ENCODE data around the gene FAT1. TPM values are rescaled to one million over a fixed set of nuclear protein-coding genes. Genes with fewer than 3 reads are reported as not detected.
A peak's percentile ranks its signal among the peaks of the same experiment; 100 is the strongest.

FAT1 gene
- total RNA-seq, 4 donors from 2014 or later = 73.1 to 95.6 (median 76.5) TPM

DNA sequence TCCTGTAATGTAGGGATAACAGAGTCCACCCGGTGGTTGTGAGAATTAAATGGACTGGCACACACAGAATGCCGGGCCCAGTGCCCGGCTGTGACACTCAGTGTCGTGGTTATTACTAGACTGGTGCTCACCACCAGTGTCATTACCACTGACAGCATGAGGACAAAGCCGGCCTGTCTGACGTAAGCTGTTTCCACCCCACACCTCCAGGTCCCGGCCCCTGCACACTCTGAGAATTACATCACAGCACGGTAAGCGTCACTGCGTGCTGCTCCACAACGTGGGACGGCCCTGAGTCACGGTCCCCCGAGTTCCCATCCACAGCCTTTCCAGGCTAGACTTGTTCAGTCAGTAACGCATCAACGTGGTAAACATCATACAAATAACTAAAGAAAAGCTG is 22.9 kb downstream of the FAT1 start:
- no peak for TF ChIP-seq POLR2A (IDR thresholded peaks at IDR 0.05)
- TF ChIP-seq, protein P1, sequence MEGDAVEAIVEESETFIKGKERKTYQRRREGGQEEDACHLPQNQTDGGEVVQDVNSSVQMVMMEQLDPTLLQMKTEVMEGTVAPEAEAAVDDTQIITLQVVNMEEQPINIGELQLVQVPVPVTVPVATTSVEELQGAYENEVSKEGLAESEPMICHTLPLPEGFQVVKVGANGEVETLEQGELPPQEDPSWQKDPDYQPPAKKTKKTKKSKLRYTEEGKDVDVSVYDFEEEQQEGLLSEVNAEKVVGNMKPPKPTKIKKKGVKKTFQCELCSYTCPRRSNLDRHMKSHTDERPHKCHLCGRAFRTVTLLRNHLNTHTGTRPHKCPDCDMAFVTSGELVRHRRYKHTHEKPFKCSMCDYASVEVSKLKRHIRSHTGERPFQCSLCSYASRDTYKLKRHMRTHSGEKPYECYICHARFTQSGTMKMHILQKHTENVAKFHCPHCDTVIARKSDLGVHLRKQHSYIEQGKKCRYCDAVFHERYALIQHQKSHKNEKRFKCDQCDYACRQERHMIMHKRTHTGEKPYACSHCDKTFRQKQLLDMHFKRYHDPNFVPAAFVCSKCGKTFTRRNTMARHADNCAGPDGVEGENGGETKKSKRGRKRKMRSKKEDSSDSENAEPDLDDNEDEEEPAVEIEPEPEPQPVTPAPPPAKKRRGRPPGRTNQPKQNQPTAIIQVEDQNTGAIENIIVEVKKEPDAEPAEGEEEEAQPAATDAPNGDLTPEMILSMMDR (IDR thresholded peaks at IDR 0.05) = no peak
- WGBS, 2 donors = 60 to 77% methylated on average over 15 to 16 of the region's 16 CpGs
- Histone ChIP-seq H3K27me3 (no peaks in the 10 kb centered on the region), H3K4me1 (peaks cover 6 to 14% of the 10 kb centered on the region in 2 donors), H3K4me3 (replicated peaks in 1 of 3) (no peak overlapping the region), H3K27ac (no peak overlapping the region), H3K36me3 (no peaks in the 10 kb centered on the region), H3K9me3 (no peaks in the 10 kb centered on the region)
- peak; percentile 23 for DNase-seq
- intact Hi-C loops (cut with DNase I) = no loop called here

DNA sequence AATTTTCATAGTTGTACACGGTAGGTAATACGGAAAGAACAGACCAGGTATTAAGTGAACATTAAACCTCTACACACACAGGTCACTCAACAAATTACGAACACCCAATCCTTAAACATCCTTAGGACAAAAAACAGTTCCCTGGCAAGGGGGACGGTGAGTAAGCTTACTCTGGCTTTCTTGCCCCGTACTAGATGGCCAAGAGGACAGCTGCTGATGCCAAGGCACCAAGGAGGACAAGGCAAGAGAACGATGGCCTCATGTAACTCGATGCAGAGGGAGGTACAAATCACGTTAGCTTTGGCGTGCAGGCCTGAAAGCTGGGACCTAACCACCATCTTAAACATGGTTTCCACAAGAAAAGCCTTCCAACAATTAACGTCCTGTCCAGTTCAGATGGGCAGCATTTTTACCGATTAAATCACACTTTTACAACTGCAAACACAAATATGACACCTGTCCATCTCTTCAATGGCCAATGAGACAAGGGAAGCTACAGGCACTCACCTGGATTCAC is 23.7 kb downstream of the FAT1 start:
- 92 to 93% methylated on average over 11 of the region's 11 CpGs for WGBS, 2 donors
- peaks cover 6 to 18% of the 10 kb centered on the region in 2 donors for H3K4me1 ChIP-seq
- DNase-seq = no peak

DNA sequence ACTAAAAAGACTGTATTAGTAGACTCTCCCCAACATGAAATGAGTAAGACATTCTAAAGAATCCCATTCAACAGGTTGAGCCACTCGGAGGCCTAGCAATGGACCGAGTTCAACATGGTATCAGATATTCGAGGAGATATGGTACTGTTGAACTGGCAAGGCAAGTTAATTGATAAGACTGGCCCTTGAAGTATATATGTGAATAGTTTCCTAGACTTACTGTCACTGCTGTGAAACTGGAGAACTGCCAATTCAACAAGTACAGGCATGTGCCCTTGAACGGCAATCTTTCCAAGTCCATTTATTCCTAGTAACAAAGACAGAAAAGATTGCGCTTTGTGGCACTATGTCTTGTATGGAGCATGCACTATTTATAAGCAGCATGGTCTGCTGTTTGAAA is 24.4 kb downstream of the FAT1 start:
- H3K4me3 ChIP-seq (replicated peaks in 1 of 3) = no peak overlapping the region
- no peaks in the 10 kb centered on the region for H3K9me3 ChIP-seq
- TF ChIP-seq, protein P1 (IDR thresholded peaks at IDR 0.05) = no peak
- no peak for TF ChIP-seq POLR2A (IDR thresholded peaks at IDR 0.05)
- no peak for DNase-seq
- no peaks in the 10 kb centered on the region for H3K36me3 ChIP-seq
- intact Hi-C loops (cut with DNase I) = no loop called here
- H3K27ac ChIP-seq = no peak overlapping the region
- H3K4me1 ChIP-seq = peaks cover 6 to 23% of the 10 kb centered on the region in 2 donors
- H3K27me3 ChIP-seq = no peaks in the 10 kb centered on the region
- 52 to 63% methylated on average over 5 of the region's 5 CpGs for WGBS, 2 donors

More for the DNA sequence above, 23.7 kb downstream of the FAT1 start:
- Histone ChIP-seq H3K4me3 (replicated peaks in 1 of 3) (no peak overlapping the region), H3K27me3 (no peaks in the 10 kb centered on the region), H3K36me3 (no peaks in the 10 kb centered on the region), H3K27ac (no peak overlapping the region), H3K9me3 (no peaks in the 10 kb centered on the region)
- TF ChIP-seq POLR2A (IDR thresholded peaks at IDR 0.05) = no peak
- TF ChIP-seq, protein P1 (IDR thresholded peaks at IDR 0.05) = no peak
- intact Hi-C loops (cut with DNase I) = no loop called here

DNA sequence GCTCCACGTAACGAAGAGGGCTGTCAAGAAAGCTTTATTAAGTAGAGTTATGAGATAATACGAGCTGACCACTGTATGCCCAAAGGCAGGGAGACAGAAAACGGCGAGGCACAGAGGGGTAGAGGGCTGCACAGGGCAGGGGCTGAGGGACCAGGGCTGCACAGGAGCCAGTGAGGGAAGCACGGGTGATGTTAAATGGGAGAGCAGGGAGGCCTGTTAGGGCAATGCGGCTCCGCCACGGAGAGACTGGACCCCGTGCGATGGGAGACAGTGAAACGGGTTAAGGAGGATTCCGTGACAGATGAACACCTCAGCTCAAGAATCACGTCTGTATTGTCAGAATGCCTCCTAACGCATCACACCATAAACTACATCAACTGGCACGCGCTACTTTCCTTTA is 25.1 kb downstream of the FAT1 start:
- intact Hi-C loops (cut with DNase I) = no loop called here
- H3K9me3 ChIP-seq = no peaks in the 10 kb centered on the region
- H3K27ac ChIP-seq = no peak overlapping the region
- TF ChIP-seq, protein P1 (IDR thresholded peaks at IDR 0.05) = no peak
- TF ChIP-seq POLR2A (IDR thresholded peaks at IDR 0.05) = no peak
- DNase-seq = no peak
- no peaks in the 10 kb centered on the region for H3K36me3 ChIP-seq
- H3K4me3 ChIP-seq (replicated peaks in 1 of 3) = no peak overlapping the region
- H3K27me3 ChIP-seq = no peaks in the 10 kb centered on the region
- peaks cover 9 to 27% of the 10 kb centered on the region in 2 donors for H3K4me1 ChIP-seq
- 96% methylated on average over 17 of the region's 17 CpGs for WGBS, 2 donors

DNA sequence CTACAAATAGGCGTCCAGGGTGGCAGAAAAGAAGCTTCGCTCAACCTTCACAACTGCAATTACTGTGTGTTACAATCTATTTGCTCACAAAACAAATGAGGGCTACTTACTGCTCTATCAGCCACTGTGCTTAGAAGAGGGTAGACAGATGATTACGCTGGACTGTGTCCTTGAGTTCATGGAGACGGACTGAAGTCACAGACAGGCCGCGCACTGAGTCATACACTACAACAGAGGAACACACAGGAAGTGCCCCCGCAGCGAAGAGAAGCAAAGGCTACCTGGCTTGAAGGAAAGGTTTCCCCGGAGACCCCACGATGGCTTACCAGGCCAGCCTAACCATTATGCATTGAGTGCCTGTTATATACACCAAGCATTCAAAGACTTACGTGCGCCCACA is 25.6 kb downstream of the FAT1 start:
- WGBS, 2 donors = 87 to 94% methylated on average over 11 to 12 of the region's 12 CpGs
- peaks cover 14 to 32% of the 10 kb centered on the region in 2 donors for H3K4me1 ChIP-seq
- DNase-seq = no peak
- H3K36me3 ChIP-seq = no peaks in the 10 kb centered on the region
- no peaks in the 10 kb centered on the region for H3K9me3 ChIP-seq
- H3K4me3 ChIP-seq (replicated peaks in 1 of 3) = no peak overlapping the region
- no peak overlapping the region for H3K27ac ChIP-seq
- TF ChIP-seq, protein P1 (IDR thresholded peaks at IDR 0.05) = no peak
- no peak for TF ChIP-seq POLR2A (IDR thresholded peaks at IDR 0.05)
- H3K27me3 ChIP-seq = no peaks in the 10 kb centered on the region
- intact Hi-C loops (cut with DNase I) = no loop called here

Measured in thyroid gland (tissue), 4 donors.